IPS DF 4.7 (cell line): ENCODE data around the gene ID2.
"Not testable (repeated sequence)": the region's sequence is repeated elsewhere in the genome, so short reads cannot be mapped to it uniquely, and the experiment has no call there.

Source experiments
- DNase-seq: peaks from one replicate; pipeline ENCODE4 v3.0.0-alpha.2; 2013; ENCODE audit warnings: low spot score; ENCODE audit errors: extremely low read depth

ID2 gene

GRCh38 chr2:8684878-8685696 lies 3.2 kb downstream of the ID2 start:
- DNase-seq = no peak

- DNase-seq = no peak
Observed at GRCh38 chr2:8685697-8686358, 4.0 kb downstream of the ID2 start.

- DNase-seq = no peak
Observed at GRCh38 chr2:8691859-8692437, 10.1 kb downstream of the ID2 start.

- DNase-seq = no peak
Observed at GRCh38 chr2:8692783-8693156, 10.9 kb downstream of the ID2 start.

GRCh38 chr2:8693157-8693821 lies 11.4 kb downstream of the ID2 start:
- DNase-seq = no peak

- no peak for DNase-seq
Observed at GRCh38 chr2:8694737-8695136, 12.9 kb downstream of the ID2 start.

GRCh38 chr2:8697190-8697589 lies 15.3 kb downstream of the ID2 start:
- no peak for DNase-seq

- no peak for DNase-seq
Observed at GRCh38 chr2:8699839-8700238, 18.0 kb downstream of the ID2 start.

GRCh38 chr2:8701681-8702379 lies 20.0 kb downstream of the ID2 start:
- no peak for DNase-seq

- DNase-seq = no peak
Observed at GRCh38 chr2:8704906-8705305, 23.1 kb downstream of the ID2 start.

- no peak for DNase-seq
Observed at GRCh38 chr2:8709611-8710010, 27.8 kb downstream of the ID2 start.

GRCh38 chr2:8710951-8711350 lies 29.1 kb downstream of the ID2 start:
- DNase-seq = no peak

GRCh38 chr2:8714283-8714682 lies 32.4 kb downstream of the ID2 start:
- DNase-seq = no peak

GRCh38 chr2:8714971-8715370 lies 33.1 kb downstream of the ID2 start:
- no peak for DNase-seq

GRCh38 chr2:8719528-8719927 lies 37.7 kb downstream of the ID2 start:
- no peak for DNase-seq

- no peak for DNase-seq
Observed at GRCh38 chr2:8720741-8721140, 38.9 kb downstream of the ID2 start.

GRCh38 chr2:8721410-8721809 lies 39.6 kb downstream of the ID2 start:
- DNase-seq = no peak

- no peak for DNase-seq
Observed at GRCh38 chr2:8722986-8723385, 41.1 kb downstream of the ID2 start.

GRCh38 chr2:8725838-8726237 lies 44.0 kb downstream of the ID2 start:
- no peak for DNase-seq

- no peak for DNase-seq
Observed at GRCh38 chr2:8728305-8729015, 46.6 kb downstream of the ID2 start.

- not testable (repeated sequence) for DNase-seq
Observed at GRCh38 chr2:8729101-8729500, 47.2 kb downstream of the ID2 start.
